HK-2 (cell line): ENCODE results near the gene OXLD1.

Experiments
- DNase-seq: peaks from one replicate; pipeline ENCODE4 v3.0.0-alpha.2; 2018; ENCODE audit not compliant: unreplicated experiment

OXLD1 gene

DNA sequence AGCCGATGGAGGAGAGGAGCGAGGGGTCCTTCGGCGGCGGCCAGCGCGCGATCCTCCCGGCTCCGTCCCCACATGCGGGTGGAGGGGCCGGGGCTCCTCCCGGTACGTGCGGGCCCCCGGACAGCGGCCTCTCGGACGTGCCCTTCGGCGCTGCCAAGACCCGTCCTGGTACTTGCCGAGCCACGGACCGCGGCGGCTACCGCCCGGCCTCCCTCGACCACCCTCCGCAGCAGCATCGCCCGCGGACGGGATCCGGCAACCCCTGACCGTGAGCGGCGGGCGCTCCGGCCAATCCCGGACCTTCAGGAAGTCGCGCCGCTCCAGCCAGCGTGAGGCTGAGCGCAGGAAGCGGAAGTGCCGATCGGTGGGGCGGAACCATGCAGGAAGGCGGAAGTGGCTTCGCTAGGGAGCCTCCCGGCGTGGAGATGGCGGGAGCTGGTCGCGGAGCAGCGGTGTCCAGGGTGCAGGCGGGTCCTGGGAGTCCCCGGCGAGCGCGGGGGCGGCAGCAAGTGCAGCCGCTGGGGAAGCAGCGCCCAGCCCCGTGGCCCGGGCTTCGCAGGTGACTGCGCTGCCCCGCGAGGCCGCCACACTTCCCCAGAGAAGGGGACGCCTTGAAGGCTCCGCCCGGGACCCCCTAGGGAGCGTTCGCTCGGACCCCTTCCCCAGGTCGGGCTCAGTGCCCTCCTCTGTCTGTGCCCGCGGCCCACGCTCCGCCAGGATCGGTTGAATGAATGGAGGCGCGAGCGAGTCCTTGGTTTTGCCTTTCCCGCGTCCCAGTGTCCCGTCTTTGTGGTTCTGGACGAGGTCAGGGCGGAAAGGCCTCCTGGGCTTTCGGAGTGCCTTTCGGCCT lies at the start of gene OXLD1, which contains the start of gene CCDC137:
Gene OXLD1 (minus strand): TSS at position 264 of the 850 bp plus-strand sequence. CDS start 28 bp downstream, at position 236.
Gene CCDC137 (plus strand): TSS at position 396 of the 850 bp plus-strand sequence. CDS start 30 bp downstream, at position 426.
- DNase-seq: peak; percentile 97

DNA sequence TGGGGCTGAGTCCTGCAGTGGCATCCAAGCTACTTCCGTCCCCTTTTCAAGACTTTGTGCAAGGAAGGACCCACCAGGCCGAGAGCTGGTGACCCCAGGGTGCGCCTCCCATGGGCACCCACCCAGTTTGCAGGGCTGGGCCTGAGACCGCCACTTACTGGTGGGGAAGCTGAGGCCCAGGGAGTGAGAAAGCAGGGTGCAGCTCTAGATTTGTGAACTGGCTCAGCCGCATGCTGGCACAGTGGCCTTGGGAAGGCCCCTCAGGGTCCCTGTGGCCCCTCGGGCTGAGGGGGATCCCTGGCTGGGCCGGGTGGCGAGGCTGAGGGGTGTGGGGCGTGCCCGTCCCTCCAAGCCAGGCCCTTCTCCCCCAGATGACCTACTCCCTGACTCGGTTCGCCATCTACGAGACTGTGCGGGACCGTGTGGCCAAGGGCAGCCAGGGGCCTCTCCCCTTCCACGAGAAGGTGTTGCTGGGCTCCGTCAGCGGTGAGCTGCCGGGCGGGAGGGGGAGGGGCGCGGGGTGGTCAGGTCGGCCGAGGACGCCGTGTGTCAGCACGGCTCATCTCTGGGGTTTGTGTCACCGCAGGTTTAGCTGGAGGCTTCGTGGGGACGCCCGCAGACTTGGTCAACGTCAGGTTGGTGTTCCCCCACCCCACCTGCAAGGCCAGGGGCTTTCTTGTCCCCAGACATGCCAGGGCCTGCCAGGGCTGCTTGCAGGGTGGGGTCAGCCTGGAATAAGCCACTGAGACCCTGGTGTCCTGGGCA lies 48.9 kb upstream of the OXLD1 start:
- no peak for DNase-seq

DNA sequence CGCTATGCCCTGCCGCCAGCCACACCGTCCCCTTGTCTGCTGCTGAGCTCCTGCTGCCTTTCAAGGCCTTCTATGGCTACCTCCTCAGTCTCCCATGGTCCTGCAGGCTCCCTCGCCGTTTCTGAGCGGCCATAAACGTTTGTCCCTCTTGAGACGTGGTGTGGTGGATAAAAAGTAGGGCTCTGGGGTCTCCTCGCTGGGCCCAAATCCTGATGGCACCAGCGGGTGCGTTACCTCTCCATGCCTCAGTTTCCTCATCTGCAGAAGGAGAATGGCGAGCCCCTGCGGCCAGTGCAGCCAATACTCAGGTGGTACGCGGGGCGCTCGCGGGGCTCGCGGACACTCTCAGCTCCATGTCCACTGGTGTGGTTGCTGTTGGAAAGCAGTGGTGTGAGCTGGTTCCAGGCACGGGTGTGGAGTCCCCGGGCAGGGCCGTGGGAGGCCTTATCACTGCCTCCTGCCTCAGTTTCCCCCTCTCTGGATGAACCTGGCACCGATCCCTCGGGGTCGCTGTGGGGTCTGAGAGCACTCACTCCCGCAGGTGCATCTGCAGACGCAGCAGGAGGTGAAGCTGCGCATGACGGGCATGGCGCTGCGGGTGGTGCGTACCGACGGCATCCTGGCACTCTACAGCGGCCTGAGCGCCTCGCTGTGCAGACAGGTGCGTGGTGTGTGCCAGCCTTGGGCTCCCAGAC lies 48.2 kb upstream of the OXLD1 start:
- DNase-seq: no peak

DNA sequence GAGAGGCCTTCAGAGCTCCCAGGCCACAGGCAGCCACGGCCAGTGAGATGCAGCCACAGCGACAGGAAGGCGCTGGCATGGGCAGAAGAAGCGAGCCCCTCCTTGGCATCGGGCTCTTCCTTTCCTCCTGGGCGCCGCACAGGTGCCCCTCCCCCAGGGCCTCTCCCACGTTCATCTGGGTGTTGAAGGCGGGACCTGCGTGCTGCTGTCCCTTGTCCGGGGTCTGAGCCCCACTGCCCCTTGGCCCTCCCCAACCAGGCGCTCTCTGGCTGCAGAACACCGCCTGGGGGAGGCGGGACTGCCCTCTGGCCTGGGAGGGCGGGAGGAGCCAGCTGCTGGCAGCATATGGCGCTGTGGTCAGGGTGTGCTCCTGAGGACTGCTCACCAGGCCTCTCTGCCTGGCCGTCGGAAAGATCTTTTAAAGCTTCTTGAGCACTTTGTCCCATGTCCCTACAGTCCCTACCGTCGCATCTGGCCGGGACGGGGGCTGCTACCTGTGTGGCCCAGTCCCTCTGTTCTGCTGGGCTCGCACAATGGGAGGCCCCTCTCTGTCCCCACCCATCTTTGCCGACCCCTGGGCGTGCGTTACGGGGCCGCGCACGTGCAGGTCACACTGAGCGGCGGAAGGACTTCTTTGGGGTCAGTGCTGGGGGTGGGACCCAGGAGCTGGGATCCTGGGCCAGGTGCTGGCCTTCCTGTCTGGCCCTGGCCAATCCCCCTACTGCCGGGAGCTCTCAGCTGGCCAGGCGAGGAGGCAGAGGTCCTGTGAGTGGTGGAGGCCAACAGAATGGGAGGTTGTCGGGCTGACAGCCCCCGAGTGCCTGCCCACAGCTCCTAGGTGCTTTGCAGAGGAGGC lies 47.4 kb upstream of the OXLD1 start:
- DNase-seq: peak; percentile 45

- no peak for DNase-seq
These were observed 46.7 kb upstream of the OXLD1 start for GRCh38 chr17:81713004-81713555.

- DNase-seq: peak; percentile 61
These were observed 46.1 kb upstream of the OXLD1 start for GRCh38 chr17:81712468-81713003.

DNA sequence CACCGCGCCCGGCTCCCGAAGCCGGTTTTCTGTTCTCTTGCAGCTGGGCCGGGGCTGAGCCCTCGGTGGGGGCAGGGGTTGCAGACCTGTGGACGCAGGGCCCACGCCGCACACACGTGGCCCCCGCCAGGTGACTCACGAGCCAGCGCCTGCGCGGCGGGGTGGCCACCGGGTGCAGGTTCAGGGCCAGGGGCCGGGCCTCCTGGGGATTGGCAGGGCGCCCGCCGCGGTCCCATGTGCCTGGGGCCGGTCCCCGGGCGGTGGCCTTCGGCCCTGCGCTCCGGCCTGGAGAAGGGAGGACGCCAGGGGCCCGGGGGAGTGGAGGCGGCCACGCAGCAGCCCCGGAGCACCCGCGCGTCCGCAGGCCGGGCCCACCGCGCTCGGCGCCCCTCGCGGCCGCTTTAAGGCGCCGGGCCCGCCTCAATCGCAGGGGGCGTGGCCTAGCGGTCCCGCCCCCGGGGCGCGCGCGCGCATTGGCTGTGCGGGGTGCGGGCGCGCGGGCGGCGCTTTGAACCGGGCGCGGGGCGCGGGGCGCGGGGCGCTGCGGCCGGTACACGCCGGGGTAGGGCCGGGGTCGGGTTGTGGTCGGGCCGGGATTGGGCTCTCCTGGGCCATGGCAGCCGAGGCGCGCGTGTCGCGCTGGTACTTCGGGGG lies 45.5 kb upstream of the OXLD1 start, which contains the start of gene SLC25A10:
Gene SLC25A10 (plus strand): TSS at position 471 of the 654 bp plus-strand sequence. CDS start 143 bp downstream, at position 614.
- peak; percentile 95 for DNase-seq

DNA sequence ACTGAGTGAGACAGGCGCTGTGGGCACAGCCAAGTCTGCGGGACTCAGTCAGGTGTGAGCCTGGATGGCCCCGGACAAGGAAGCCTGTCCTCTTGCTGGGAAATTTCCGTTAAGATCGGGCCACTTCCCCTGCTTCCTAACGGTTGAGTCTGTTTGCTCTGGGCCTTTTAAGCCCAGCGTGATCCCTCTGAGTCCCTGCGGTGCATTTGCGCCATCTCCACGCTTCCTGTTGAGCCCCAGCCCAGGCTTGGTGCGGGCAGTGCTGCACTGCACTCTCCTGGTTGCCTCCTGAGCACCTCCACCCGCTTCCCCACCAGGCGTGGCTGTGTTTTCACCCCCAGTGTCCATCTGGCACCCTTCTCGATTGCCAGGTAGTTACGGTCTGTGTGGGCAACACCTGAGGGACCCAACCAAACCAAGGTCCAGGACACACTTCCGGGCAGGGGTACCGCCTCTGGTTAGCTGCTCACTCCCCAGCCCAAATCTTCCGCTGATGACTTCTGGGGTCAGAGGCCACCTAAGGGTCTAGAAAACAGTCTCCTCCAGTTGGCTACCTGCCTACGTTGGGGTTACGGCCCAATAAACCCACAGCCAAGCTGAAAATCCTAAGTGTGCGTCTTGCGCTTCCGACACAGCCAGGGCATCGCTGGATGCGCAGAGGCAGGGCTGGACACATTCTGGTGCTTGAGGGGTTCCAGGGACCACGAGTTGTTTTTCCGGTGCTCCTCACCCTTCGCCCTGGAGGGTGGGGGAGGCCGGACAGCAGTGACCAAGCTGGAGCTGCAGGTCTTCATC lies 44.3 kb upstream of the OXLD1 start:
- no peak for DNase-seq

- no peak for DNase-seq
These were observed 42.4 kb upstream of the OXLD1 start for GRCh38 chr17:81708739-81709185.

DNA sequence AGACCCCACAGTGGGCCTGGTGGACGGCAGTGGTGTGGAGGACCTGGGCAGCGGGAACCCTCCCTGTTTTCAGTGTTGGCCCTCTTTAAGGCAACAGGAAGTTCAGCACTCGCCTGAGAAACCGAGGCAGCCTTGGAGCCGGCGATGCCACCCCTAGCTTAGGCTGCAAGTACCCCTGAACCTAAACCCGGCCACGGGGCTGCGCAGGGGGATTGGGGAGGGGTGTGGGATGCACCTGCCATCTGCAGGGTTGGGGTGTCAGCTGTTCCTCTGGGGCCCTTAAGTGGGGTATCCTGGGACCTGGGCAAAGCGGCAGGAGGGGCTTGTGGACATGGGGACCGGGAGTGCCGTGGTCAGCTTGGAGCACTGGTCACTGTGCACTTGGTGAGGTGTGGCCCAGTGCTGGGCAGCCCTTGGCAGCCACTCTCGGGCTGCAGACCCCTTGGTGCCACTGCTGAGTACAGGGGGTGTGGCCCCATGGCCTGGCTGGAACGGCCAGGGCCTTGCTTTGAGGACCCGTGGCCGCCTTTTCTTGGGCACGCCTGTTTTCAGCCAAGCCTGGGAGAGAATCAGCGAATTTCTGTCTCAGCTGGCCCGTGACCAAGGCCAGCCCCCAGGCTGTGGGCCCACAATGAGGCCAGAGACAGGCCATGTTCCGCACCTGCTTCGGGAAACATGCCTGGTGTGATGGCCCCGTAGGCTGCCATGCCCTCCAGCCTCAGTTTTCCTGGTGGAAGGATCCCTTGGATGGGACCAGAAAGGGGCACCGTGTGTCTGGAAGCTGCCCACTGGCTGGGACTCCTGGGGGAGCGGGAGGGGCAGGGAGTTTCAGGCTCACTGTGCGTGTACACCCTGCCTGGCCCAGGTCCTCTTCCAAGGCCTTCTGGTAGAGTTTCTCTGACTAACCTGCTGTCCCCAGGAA lies 41.6 kb upstream of the OXLD1 start:
- DNase-seq: no peak

DNA sequence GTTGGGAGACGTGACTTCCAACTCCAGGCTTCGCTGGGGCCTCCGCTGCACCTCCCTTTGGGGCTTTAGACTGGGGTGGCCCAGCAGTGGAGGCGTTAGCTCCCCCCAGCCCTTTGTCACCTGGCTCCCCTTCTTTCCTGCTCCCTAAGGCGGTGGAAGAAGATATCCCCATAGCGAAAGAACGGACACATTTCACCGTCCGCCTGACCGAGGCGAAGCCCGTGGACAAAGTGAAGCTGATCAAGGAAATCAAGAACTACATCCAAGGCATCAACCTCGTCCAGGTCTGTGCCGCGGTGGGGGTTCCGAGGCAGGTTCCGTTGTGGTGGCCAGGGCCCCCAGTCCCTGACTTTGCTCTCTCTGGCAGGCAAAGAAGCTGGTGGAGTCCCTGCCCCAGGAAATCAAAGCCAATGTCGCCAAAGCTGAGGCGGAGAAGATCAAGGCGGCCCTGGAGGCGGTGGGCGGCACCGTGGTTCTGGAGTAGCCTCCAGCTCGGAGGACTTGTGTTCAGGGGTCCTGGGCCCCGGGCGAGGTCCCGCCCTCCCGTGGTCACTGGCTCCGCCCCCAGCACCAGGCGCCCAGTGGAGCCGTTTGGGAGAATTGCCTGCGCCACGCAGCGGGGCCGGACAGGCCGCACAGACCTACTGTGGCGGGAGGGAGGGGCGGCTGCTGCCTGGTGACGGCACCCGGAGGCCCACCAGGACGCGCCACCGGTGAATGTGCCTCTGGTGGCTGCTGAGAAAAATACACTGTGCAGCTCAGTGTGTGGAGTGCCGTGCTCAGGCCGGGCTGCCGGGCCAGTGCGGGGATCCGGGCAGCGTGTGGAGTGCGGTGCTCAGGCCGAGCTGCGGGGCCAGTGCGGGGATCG lies 40.6 kb upstream of the OXLD1 start:
- no peak for DNase-seq

DNA sequence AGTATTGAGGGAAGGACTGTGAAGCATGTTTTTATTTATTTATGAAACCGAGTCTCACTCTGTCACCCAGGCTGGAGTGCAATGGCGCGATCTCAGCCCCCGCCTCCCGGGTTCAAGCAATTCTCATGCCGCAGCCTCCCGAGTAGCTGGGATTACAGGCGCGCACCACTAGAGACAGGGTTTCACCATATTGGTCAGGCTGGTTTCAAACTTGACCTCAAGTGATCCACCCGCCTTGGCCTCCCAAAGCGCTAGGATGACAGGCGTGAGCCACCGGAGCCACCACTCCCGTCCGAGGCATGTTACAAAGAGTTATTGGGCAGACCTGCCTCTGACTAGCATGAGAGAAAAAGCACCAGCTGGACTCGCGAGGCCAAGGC lies 39.8 kb upstream of the OXLD1 start:
- no peak for DNase-seq

DNA sequence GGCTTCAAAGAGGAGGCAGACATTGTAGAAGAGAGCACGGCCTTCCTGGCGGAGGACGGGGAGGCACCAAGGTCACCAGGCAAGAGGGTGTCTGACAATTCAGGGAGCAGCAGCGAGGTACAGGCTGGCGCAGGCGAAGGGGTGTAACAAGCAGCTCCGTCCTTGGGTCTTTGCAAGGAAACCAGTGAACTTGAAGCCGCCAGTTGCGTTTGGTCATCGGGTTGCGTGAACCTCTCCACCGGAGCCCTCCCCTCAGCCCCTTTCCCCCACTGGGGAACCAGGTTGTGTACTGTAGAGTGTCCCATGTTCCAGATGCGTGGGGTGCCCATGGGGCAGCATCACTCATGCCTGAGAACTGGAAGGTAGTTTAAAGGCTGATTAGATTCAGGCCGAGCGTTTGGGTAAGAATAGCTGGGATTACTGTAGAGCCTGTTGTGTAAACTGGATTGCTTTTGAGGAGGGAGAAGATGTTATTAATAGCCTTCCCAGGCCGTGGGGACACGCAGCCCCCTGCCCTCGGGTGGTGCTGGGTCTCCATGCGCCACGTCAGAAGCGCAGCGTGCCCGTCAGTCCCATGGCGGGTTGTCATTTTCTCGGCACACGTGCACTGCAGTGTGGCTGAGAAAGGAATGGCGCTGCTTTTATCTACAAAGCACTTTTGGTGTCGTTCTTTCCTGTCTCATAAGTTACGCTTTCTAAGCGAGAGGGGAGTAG lies 39.3 kb upstream of the OXLD1 start:
- DNase-seq: no peak

DNA sequence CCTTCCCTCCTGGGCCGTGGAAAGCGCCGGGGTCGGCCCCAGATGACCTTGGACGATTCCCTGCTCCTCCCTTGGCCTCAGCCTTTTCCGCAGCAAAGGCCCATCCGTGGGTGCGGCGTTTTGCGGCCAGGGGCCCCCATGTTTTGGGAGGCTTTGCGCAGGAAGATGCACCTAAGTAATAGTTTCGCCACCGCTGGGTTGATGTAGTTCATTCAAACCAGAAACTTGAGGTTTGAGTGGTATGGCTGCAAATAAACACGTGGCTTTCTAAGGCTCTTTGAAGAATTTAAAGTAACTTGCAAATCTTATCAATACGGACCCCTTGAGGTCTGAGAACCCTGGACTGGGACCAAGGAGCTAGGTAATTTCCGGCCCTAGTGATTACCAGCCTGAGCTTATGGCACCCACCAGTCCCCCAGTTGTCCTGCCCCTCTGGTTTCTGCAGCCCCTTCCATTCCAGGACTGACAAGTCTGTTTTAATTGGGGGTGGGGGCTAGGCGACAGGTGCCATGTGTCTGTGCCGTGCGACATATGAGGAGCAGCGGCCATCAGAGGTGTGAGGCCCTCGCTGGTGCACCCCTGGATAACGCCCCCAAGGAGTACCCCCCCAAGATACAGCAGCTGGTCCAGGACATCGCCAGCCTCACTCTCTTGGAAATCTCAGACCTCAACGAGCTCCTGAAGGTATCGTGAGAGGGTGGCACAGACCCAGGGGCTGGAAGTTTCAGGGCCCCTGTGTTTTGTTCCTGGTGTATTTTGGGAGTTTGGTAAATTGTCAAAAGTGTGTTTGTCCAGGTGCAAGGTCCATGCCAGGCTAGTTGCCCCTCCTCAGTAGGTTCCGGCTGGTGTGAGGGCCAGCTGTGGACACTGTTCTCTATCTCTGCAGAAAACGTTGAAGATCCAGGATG lies 37.6 kb upstream of the OXLD1 start:
- no peak for DNase-seq
